Neuronal stem cell (in vitro differentiated cells): Measurements from ENCODE around the gene EVA1A.
A peak's percentile ranks its signal among the peaks of the same experiment; 100 is the strongest.

Experiments
- DNase-seq: peaks from one replicate; pipeline ENCODE4 v3.0.0-alpha.2; 2013; ENCODE audit warnings: low spot score
- H2AFZ ChIP-seq: one replicate; pipeline ENCODE4 v1.6.1; 2013; ENCODE audit warnings: mild to moderate bottlenecking, low read length, inconsistent platforms
- H2AK5ac ChIP-seq: 2 replicates; pipeline ENCODE4 v1.6.1; 2013; ENCODE audit warnings: low read depth, mild to moderate bottlenecking, inconsistent platforms, low read length, moderate library complexity, mixed read lengths
- H2BK120ac ChIP-seq: 2 replicates; pipeline ENCODE4 v1.6.1; 2013; ENCODE audit warnings: low read depth, mild to moderate bottlenecking, inconsistent platforms, low read length, moderate library complexity, mixed read lengths
- H2BK12ac ChIP-seq: one replicate; pipeline ENCODE4 v1.6.1; 2013; ENCODE audit warnings: low read length, inconsistent platforms
- H2BK15ac ChIP-seq: 2 replicates; pipeline ENCODE4 v1.6.1; 2013; ENCODE audit warnings: mild to moderate bottlenecking, low read length, inconsistent platforms, mixed read lengths
- H2BK5ac ChIP-seq: one replicate; pipeline ENCODE4 v1.6.1; 2013; ENCODE audit warnings: inconsistent platforms, mild to moderate bottlenecking, low read length, moderate library complexity
- H3K14ac ChIP-seq: one replicate; pipeline ENCODE4 v1.6.1; 2013; ENCODE audit warnings: low read length, inconsistent platforms
- H3K18ac ChIP-seq: 2 replicates; pipeline ENCODE4 v1.6.1; 2013; ENCODE audit warnings: low read length, inconsistent platforms
- H3K23ac ChIP-seq: 2 replicates; pipeline ENCODE4 v1.6.1; 2013; ENCODE audit warnings: low read depth, mild to moderate bottlenecking, mixed read lengths, low read length, inconsistent platforms; ENCODE audit not compliant: poor library complexity
- H3K27ac ChIP-seq: replicated peaks from 3 replicates; pipeline ENCODE4 v1.5.1; 2013; ENCODE audit warnings: low read length, inconsistent platforms
- H3K27me3 ChIP-seq, 3 experiments: 2 replicates each; pipeline ENCODE4 v1.6.1; 2013; ENCODE audit warnings: low read length in 3 of 3, mild to moderate bottlenecking in 2 of 3, inconsistent platforms in 1 of 3, low read depth in 1 of 3, mixed read lengths in 1 of 3, moderate library complexity in 1 of 3; ENCODE audit not compliant: control insufficient read depth in 3 of 3, insufficient read depth in 3 of 3
- H3K36me3 ChIP-seq, 2 donors: replicated peaks in 1 of 2; 2 replicates each; pipeline ENCODE4 v1.6.1; 2013; ENCODE audit warnings: low read length in 2 of 2; ENCODE audit not compliant: control insufficient read depth in 2 of 2, insufficient read depth in 2 of 2
- H3K4ac ChIP-seq: 2 replicates; pipeline ENCODE4 v1.6.1; 2013; ENCODE audit warnings: inconsistent platforms, mild to moderate bottlenecking, low read length, moderate library complexity
- H3K4me1 ChIP-seq, 2 donors: 1 replicate in 1 of 2; 2 replicates in 1 of 2; pipeline ENCODE4 v1.6.1; 2013; ENCODE audit warnings: low read length in 2 of 2, low read depth in 1 of 2; ENCODE audit not compliant: control insufficient read depth in 2 of 2, insufficient read depth in 1 of 2
- H3K4me2 ChIP-seq: one replicate; pipeline ENCODE4 v1.6.1; 2013; ENCODE audit warnings: mild to moderate bottlenecking, low read length, inconsistent platforms; ENCODE audit not compliant: insufficient read depth, poor library complexity, severe bottlenecking
- H3K4me3 ChIP-seq, 2 donors: 2 replicates each; pipeline ENCODE4 v1.5.1; 2013; ENCODE audit warnings: low read length in 2 of 2, mild to moderate bottlenecking in 2 of 2, inconsistent platforms in 1 of 2, moderate library complexity in 1 of 2
- H3K79me1 ChIP-seq: one replicate; pipeline ENCODE4 v1.6.1; 2013; ENCODE audit warnings: low read depth, mild to moderate bottlenecking, inconsistent platforms, low read length, moderate library complexity
- H3K9ac ChIP-seq: one replicate; pipeline ENCODE4 v1.6.1; 2013; ENCODE audit warnings: mild to moderate bottlenecking, low read depth, low read length, inconsistent platforms; ENCODE audit not compliant: poor library complexity
- H3K9me3 ChIP-seq, 2 donors: replicated peaks in 1 of 2; 2 replicates each; pipeline versions ENCODE3 to v1.6.1; 2013; ENCODE audit warnings: low read length in 2 of 2, mild to moderate bottlenecking in 2 of 2, inconsistent platforms in 1 of 2, low read depth in 1 of 2, mixed read lengths in 1 of 2, moderate library complexity in 1 of 2; ENCODE audit not compliant: control insufficient read depth in 2 of 2, insufficient read depth in 1 of 2
- H4K8ac ChIP-seq: one replicate; pipeline ENCODE4 v1.6.1; 2013; ENCODE audit warnings: low read depth, mild to moderate bottlenecking, inconsistent platforms, low read length, moderate library complexity
- H4K91ac ChIP-seq: one replicate; pipeline ENCODE4 v1.6.1; 2013; ENCODE audit warnings: low read length, low read depth, mild to moderate bottlenecking, inconsistent platforms; ENCODE audit not compliant: poor library complexity
- WGBS, 2 donors: extraction: QIAGEN DNeasy Blood & Tissue Kit; methylation state at CpG; one replicate each; pipeline ENCODE4 v1.1.7; 2013; ENCODE audit warnings: missing lambda C conversion rate in 2 of 2, mixed read lengths in 1 of 2; ENCODE audit not compliant: insufficient read length in 2 of 2, insufficient replicate concordance in 1 of 2; ENCODE audit errors: extremely low coverage in 2 of 2; 5-methylcytosine and 5-hydroxymethylcytosine counted together

Gene EVA1A

GRCh38 chr2:75574106-75574505, 13.4 kb upstream of the EVA1A start:
- H2BK12ac ChIP-seq, result no peak overlapping the region
- H2BK5ac ChIP-seq, result no peak overlapping the region
- H3K18ac ChIP-seq, result no peak overlapping the region
- H3K27ac ChIP-seq, result no peak overlapping the region
- H2BK15ac ChIP-seq, result no peak overlapping the region
- no peak overlapping the region for H2AFZ ChIP-seq
- H3K4me3 ChIP-seq, result no peak overlapping the region
- H3K4me2 ChIP-seq, result no peak overlapping the region
- no CpG with 5 or more reads among the region's 1 CpG for WGBS, 2 donors
- no peak overlapping the region for H3K23ac ChIP-seq
- H3K14ac ChIP-seq, result no peak overlapping the region
- no peak overlapping the region for H2BK120ac ChIP-seq
- H3K4ac ChIP-seq, result no peak overlapping the region
- no peaks in the 10 kb centered on the region for H3K36me3 ChIP-seq
- H3K9me3 ChIP-seq, result no peaks in the 10 kb centered on the region
- H3K27me3 ChIP-seq, result peaks cover 0 to 2% (median 1%) of the 10 kb centered on the region in 3 experiments
- H2AK5ac ChIP-seq, result no peak overlapping the region
- no peak for DNase-seq
- no peaks in the 10 kb centered on the region for H3K79me1 ChIP-seq
- H3K9ac ChIP-seq, result no peak overlapping the region
- no peak overlapping the region for H4K8ac ChIP-seq
- H4K91ac ChIP-seq, result no peak overlapping the region
- H3K4me1 ChIP-seq, result peaks cover 0 to 4% of the 10 kb centered on the region in 2 donors

GRCh38 chr2:75573145-75573878, 12.6 kb upstream of the EVA1A start:
- Histone ChIP-seq H3K4me2 (no peak overlapping the region), H2BK5ac (no peak overlapping the region), H2BK15ac (no peak overlapping the region), H3K4ac (no peak overlapping the region), H3K23ac (no peak overlapping the region), H2AFZ (no peak overlapping the region), H3K9ac (no peak overlapping the region), H2BK12ac (no peak overlapping the region), H3K27ac (no peak overlapping the region), H3K14ac (no peak overlapping the region), H3K9me3 (no peaks in the 10 kb centered on the region), H3K27me3 (peaks cover 0 to 2% (median 1%) of the 10 kb centered on the region in 3 experiments), H3K4me3 (no peak overlapping the region), H3K36me3 (no peaks in the 10 kb centered on the region), H4K8ac (no peak overlapping the region), H2BK120ac (no peak overlapping the region), H4K91ac (no peak overlapping the region), H2AK5ac (no peak overlapping the region), H3K18ac (no peak overlapping the region), H3K4me1 (peaks cover 0 to 4% of the 10 kb centered on the region in 2 donors), H3K79me1 (no peaks in the 10 kb centered on the region)
- DNase-seq, result no peak
- no CpG with 5 or more reads among the region's 1 CpG for WGBS, 2 donors

GRCh38 chr2:75571730-75572430, 11.1 kb upstream of the EVA1A start:
- H2BK12ac ChIP-seq, result no peak overlapping the region
- WGBS, 2 donors, result no CpG with 5 or more reads among the region's 4 CpGs
- H3K27ac ChIP-seq, result no peak overlapping the region
- no peaks in the 10 kb centered on the region for H3K79me1 ChIP-seq
- no peaks in the 10 kb centered on the region for H3K36me3 ChIP-seq
- H3K14ac ChIP-seq, result no peak overlapping the region
- H3K23ac ChIP-seq, result no peak overlapping the region
- H3K4me3 ChIP-seq, result no peak overlapping the region
- H2AK5ac ChIP-seq, result no peak overlapping the region
- H3K4me2 ChIP-seq, result no peak overlapping the region
- H4K8ac ChIP-seq, result no peak overlapping the region
- H4K91ac ChIP-seq, result no peak overlapping the region
- H3K9ac ChIP-seq, result no peak overlapping the region
- H3K27me3 ChIP-seq, result peaks cover 0 to 2% (median 1%) of the 10 kb centered on the region in 3 experiments
- no peak overlapping the region for H3K4ac ChIP-seq
- H3K18ac ChIP-seq, result no peak overlapping the region
- peaks cover 0 to 4% of the 10 kb centered on the region in 2 donors for H3K4me1 ChIP-seq
- no peak overlapping the region for H2AFZ ChIP-seq
- no peak overlapping the region for H2BK120ac ChIP-seq
- H2BK15ac ChIP-seq, result no peak overlapping the region
- H3K9me3 ChIP-seq, result no peaks in the 10 kb centered on the region
- no peak for DNase-seq
- H2BK5ac ChIP-seq, result no peak overlapping the region

GRCh38 chr2:75570948-75571729, 10.4 kb upstream of the EVA1A start:
- no peak for DNase-seq

More at GRCh38 chr2:75570948-75571729, 10.4 kb upstream of the EVA1A start:
- peaks cover 0 to 4% of the 10 kb centered on the region in 2 donors for H3K4me1 ChIP-seq
- no peaks in the 10 kb centered on the region for H3K79me1 ChIP-seq
- no peak overlapping the region for H3K14ac ChIP-seq
- no peak overlapping the region for H3K27ac ChIP-seq
- H3K9me3 ChIP-seq, result no peaks in the 10 kb centered on the region
- H4K91ac ChIP-seq, result no peak overlapping the region
- no peak overlapping the region for H2BK120ac ChIP-seq
- H3K4me3 ChIP-seq, result no peak overlapping the region
- H2BK15ac ChIP-seq, result no peak overlapping the region
- no peak overlapping the region for H2AK5ac ChIP-seq
- H3K23ac ChIP-seq, result no peak overlapping the region
- H2BK5ac ChIP-seq, result no peak overlapping the region
- H3K27me3 ChIP-seq, result peaks cover 0 to 2% (median 1%) of the 10 kb centered on the region in 3 experiments
- no peaks in the 10 kb centered on the region for H3K36me3 ChIP-seq
- H3K4me2 ChIP-seq, result no peak overlapping the region
- H3K9ac ChIP-seq, result no peak overlapping the region
- H3K4ac ChIP-seq, result no peak overlapping the region
- H3K18ac ChIP-seq, result no peak overlapping the region
- no peak overlapping the region for H4K8ac ChIP-seq
- H2AFZ ChIP-seq, result peak overlapping the region; percentile 35
- no peak overlapping the region for H2BK12ac ChIP-seq
- WGBS, 2 donors, result no CpG with 5 or more reads among the region's 7 CpGs
